Measurements from ENCODE around the gene RREB1.

Gene RREB1

DNA sequence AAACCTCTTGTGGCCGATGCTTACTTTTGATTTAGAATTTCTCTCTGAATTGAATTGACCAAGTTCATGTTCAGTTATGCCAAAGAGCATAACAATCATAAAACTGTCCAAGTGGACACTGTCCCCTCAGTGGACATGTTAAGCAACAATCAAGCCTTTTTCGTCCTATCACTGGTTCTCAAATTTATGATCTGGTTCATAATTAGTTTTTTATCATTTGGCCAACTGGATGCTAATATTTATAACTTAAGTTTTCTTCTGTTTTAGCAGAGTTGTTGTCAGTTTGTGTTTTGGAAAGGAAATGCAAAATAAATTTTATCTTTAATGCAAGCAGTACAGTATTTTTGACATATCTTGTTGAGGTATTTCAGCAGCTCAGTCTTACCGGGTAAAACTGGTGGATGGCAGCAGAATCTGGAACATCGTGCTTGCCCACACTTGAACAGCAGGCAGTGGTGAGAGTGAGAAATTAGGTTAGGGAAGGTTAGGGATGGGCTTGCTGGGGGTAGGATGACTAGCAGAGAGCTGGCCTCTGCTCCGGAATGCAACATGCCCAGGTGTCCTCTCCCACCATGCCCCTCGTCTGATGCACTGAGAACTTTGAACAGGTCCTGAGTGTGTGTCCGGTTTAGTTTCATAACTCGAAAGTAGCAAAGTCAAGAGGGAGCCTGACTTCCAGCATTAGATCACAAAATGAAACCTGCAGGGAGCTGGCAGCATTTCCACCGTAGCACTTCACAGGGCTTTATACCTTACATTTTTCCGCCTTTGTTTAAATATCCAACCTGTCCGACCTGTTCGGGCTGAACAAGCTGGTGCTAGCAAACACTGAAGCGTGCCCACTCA lies 93.1 kb downstream of the RREB1 start:
- H3K27ac ChIP-seq (ENCODE audit: insufficient read depth, low read depth, low read length, poor library complexity, severe bottlenecking), result no peak overlapping the region
- H3K36me3 ChIP-seq (ENCODE audit: control insufficient read depth, insufficient read depth, low read length), result no peaks in the 10 kb centered on the region
- 92 to 96% methylated on average over 12 of the region's 13 CpGs for WGBS, 2 experiments

DNA sequence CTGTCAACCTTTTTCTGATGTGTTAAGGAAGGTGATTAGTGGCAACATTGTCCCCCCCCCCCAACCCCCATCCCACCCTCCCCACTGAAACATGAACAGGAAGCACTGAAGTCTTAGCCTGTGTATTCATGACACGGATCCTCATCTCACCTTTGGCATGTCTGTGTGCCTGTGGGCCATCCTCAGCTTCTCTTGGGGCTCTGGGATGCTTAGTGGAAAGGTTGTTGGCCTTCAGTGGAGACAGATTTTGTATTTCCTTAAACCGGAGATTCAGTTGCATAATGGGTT lies 93.6 kb downstream of the RREB1 start:
- no peak overlapping the region for H3K27ac ChIP-seq (ENCODE audit: insufficient read depth, low read depth, low read length, poor library complexity, severe bottlenecking)
- 95 to 96% methylated on average over 2 of the region's 2 CpGs for WGBS, 2 experiments
- H3K4me1 ChIP-seq (ENCODE audit: control insufficient read depth, insufficient read depth, low read length), result no peaks in the 10 kb centered on the region
- no peak overlapping the region for H3K4me3 ChIP-seq (ENCODE audit: insufficient read depth, low read depth, low read length)
- no peaks in the 10 kb centered on the region for H3K9me3 ChIP-seq (ENCODE audit: control insufficient read depth, low read length)
- no peaks in the 10 kb centered on the region for H3K36me3 ChIP-seq (ENCODE audit: control insufficient read depth, insufficient read depth, low read length)
- H3K27me3 ChIP-seq (ENCODE audit: control insufficient read depth, insufficient read depth, low read length, poor library complexity, severe bottlenecking), result no peaks in the 10 kb centered on the region

More for the DNA sequence above, 93.1 kb downstream of the RREB1 start:
- no peaks in the 10 kb centered on the region for H3K27me3 ChIP-seq (ENCODE audit: control insufficient read depth, insufficient read depth, low read length, poor library complexity, severe bottlenecking)
- H3K4me3 ChIP-seq (ENCODE audit: insufficient read depth, low read depth, low read length), result no peak overlapping the region
- H3K4me1 ChIP-seq (ENCODE audit: control insufficient read depth, insufficient read depth, low read length), result peaks cover under 1% of the 10 kb centered on the region
- H3K9me3 ChIP-seq (ENCODE audit: control insufficient read depth, low read length), result no peaks in the 10 kb centered on the region

DNA sequence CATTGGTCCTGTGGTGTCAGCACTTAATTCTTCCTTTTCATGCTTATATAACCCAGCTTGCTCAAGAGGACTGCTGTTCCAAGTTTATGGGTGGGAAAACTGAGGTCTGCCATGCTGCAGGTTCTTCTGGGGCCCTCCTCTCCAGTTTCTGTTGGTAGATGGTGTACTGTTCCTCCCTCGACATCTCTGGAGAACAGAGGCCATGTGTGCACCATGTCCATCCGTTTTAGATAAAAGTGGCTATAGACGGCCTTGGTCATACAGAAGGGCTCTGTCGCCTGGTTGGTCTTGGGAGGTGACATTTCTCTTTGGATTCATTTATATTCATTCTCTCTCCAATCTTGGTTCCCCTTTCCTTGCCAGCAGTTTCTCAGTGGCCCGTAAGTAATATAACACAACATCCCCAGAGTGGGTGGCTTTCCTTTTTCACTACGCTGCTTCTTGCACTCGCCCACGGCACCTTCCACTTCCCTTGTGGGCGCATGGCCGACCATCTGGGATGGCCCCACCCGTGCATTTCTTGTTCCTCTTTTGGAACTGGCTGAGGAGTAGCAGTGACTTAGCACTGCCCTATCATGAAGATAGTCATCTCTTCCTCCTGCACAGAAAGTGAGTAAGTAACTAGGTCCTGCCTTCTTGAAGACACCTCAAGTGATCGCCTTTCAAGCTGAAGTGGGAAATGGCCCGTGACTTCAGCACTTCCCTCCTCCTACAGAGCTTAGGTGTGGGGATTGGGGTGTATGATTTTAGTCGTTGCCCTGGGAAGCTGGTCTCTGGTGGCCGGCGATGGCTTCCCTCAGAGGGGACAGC lies 94.2 kb downstream of the RREB1 start:
- Histone ChIP-seq H3K36me3 (ENCODE audit: control insufficient read depth, insufficient read depth, low read length) (no peaks in the 10 kb centered on the region), H3K4me1 (ENCODE audit: control insufficient read depth, insufficient read depth, low read length) (no peaks in the 10 kb centered on the region), H3K27me3 (ENCODE audit: control insufficient read depth, insufficient read depth, low read length, poor library complexity, severe bottlenecking) (no peaks in the 10 kb centered on the region), H3K27ac (ENCODE audit: insufficient read depth, low read depth, low read length, poor library complexity, severe bottlenecking) (no peak overlapping the region), H3K9me3 (ENCODE audit: control insufficient read depth, low read length) (no peaks in the 10 kb centered on the region), H3K4me3 (ENCODE audit: insufficient read depth, low read depth, low read length) (no peak overlapping the region)
- WGBS, 2 experiments, result 94 to 96% methylated on average over 16 of the region's 16 CpGs

DNA sequence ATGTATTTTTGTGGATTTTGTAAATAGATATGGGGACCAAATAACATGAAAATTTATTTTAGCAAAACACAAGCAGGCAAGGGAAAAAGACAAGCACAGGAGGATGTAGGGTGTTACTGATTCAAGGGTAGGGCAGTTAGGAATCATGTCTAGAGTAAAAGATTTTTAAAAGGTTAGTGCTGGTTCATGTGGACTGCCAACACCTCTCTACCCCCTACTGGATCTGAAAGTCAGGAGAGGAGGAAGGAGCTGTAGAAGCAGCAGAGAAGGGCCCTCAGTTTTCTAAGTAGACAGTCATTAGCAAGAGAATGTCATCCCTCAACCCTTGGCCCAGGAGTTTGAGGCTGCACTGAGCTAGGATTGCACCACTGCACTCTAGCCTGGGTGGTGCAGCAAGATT lies 95.2 kb downstream of the RREB1 start:
- H3K4me3 ChIP-seq (ENCODE audit: insufficient read depth, low read depth, low read length), result no peak overlapping the region
- no peaks in the 10 kb centered on the region for H3K4me1 ChIP-seq (ENCODE audit: control insufficient read depth, insufficient read depth, low read length)
- no peaks in the 10 kb centered on the region for H3K36me3 ChIP-seq (ENCODE audit: control insufficient read depth, insufficient read depth, low read length)
- no peaks in the 10 kb centered on the region for H3K27me3 ChIP-seq (ENCODE audit: control insufficient read depth, insufficient read depth, low read length, poor library complexity, severe bottlenecking)
- H3K9me3 ChIP-seq (ENCODE audit: control insufficient read depth, low read length), result no peaks in the 10 kb centered on the region
- no peak overlapping the region for H3K27ac ChIP-seq (ENCODE audit: insufficient read depth, low read depth, low read length, poor library complexity, severe bottlenecking)

DNA sequence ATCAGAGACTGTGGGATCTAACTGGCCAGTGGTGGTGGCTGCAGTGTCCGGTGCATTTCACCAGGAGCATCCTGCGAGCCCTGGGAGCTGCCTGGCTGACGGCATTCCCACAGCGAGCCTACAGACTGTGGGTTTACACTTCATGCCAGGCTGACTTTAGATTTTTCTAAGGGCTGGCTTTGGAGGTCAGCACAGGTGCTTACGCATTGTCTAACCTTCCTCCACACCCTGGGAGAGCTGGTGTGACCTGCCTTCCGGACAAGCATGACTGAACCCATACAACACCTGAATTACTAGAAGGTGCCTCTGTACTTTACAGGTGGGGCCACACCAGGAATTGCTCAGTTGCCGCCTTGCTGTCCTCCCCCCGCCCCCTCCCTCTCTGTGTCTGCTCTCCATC lies 96.2 kb downstream of the RREB1 start:
- H3K36me3 ChIP-seq (ENCODE audit: control insufficient read depth, insufficient read depth, low read length), result no peaks in the 10 kb centered on the region
- no peaks in the 10 kb centered on the region for H3K9me3 ChIP-seq (ENCODE audit: control insufficient read depth, low read length)
- 93% methylated on average over 8 of the region's 8 CpGs for WGBS, 2 experiments
- no peaks in the 10 kb centered on the region for H3K4me1 ChIP-seq (ENCODE audit: control insufficient read depth, insufficient read depth, low read length)
- H3K27ac ChIP-seq (ENCODE audit: insufficient read depth, low read depth, low read length, poor library complexity, severe bottlenecking), result no peak overlapping the region
- H3K27me3 ChIP-seq (ENCODE audit: control insufficient read depth, insufficient read depth, low read length, poor library complexity, severe bottlenecking), result no peaks in the 10 kb centered on the region
- H3K4me3 ChIP-seq (ENCODE audit: insufficient read depth, low read depth, low read length), result no peak overlapping the region

DNA sequence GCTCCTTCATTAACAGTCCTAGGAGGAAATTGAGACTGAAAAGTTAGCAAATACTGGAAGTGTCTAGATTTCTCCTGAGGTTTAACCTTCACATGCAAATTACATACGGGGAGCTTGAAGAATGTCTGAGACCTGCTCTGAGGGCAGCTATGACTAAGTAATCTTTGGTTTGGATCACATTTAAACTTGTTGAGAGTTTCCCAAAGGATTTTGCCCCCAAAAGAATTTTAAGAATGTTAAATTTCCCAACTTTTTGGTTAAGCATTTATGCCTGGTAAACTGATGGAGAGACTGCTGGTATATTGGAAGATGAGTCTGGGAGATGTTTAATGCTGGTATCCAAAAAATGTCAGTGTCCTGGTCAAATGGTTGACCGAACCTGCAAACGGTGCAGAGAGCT lies 97.0 kb downstream of the RREB1 start:
- H3K4me1 ChIP-seq (ENCODE audit: control insufficient read depth, insufficient read depth, low read length), result no peaks in the 10 kb centered on the region
- no peak overlapping the region for H3K4me3 ChIP-seq (ENCODE audit: insufficient read depth, low read depth, low read length)
- no peak overlapping the region for H3K27ac ChIP-seq (ENCODE audit: insufficient read depth, low read depth, low read length, poor library complexity, severe bottlenecking)
- 92 to 95% methylated on average over 3 of the region's 3 CpGs for WGBS, 2 experiments
- H3K27me3 ChIP-seq (ENCODE audit: control insufficient read depth, insufficient read depth, low read length, poor library complexity, severe bottlenecking), result no peaks in the 10 kb centered on the region
- H3K36me3 ChIP-seq (ENCODE audit: control insufficient read depth, insufficient read depth, low read length), result no peaks in the 10 kb centered on the region
- H3K9me3 ChIP-seq (ENCODE audit: control insufficient read depth, low read length), result no peaks in the 10 kb centered on the region

DNA sequence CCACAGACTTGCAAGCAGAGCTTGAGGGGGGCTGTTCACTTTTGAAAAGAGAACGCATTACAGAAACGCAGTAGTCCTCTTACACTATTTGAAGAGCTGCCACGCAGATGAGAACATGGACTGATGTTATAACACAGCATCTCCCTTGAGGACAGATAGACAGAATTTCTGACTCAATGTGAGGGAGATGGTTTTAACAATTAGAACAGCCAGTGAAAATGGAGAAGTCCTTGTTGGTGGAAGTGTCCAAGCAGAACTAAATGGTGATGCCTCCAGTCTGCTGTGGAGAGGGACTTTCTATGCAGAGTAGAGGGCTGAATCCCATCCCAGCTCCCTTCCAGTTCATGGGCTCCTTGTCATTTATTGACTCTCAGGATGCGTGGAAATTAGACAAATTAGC lies 100.0 kb downstream of the RREB1 start:
- Histone ChIP-seq H3K27me3 (ENCODE audit: control insufficient read depth, insufficient read depth, low read length, poor library complexity, severe bottlenecking) (no peaks in the 10 kb centered on the region), H3K27ac (ENCODE audit: insufficient read depth, low read depth, low read length, poor library complexity, severe bottlenecking) (no peak overlapping the region), H3K9me3 (ENCODE audit: control insufficient read depth, low read length) (no peaks in the 10 kb centered on the region), H3K4me1 (ENCODE audit: control insufficient read depth, insufficient read depth, low read length) (no peaks in the 10 kb centered on the region), H3K4me3 (ENCODE audit: insufficient read depth, low read depth, low read length) (no peak overlapping the region), H3K36me3 (ENCODE audit: control insufficient read depth, insufficient read depth, low read length) (no peaks in the 10 kb centered on the region)
- 82 to 83% methylated on average over 4 of the region's 4 CpGs for WGBS, 2 experiments

DNA sequence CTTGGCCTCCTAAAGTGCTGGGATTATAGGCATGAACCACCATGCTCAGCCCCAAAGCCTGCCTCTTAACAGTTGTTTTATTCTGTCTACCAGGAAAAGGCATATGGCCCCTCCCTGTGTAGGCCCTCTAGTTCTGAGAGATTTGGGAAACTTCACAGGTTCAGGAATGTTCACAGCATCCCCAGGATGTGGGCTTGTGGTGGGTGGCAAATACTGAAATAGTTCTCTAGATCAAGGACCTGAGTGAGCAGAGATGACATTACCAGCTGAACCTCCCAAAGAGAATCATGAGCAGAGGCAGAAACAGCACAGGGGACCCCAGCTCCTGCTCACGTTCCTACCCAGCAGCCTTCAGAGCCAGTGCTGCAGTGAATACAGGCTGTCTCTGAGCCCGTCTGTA lies 105.7 kb downstream of the RREB1 start:
- no peak overlapping the region for H3K27ac ChIP-seq (ENCODE audit: insufficient read depth, low read depth, low read length, poor library complexity, severe bottlenecking)
- no peak overlapping the region for H3K4me3 ChIP-seq (ENCODE audit: insufficient read depth, low read depth, low read length)
- H3K27me3 ChIP-seq (ENCODE audit: control insufficient read depth, insufficient read depth, low read length, poor library complexity, severe bottlenecking), result no peaks in the 10 kb centered on the region
- WGBS, 2 experiments, result 89 to 100% methylated on average over 2 of the region's 2 CpGs
- no peaks in the 10 kb centered on the region for H3K9me3 ChIP-seq (ENCODE audit: control insufficient read depth, low read length)
- no peaks in the 10 kb centered on the region for H3K36me3 ChIP-seq (ENCODE audit: control insufficient read depth, insufficient read depth, low read length)
- H3K4me1 ChIP-seq (ENCODE audit: control insufficient read depth, insufficient read depth, low read length), result peaks cover 18% of the 10 kb centered on the region

DNA sequence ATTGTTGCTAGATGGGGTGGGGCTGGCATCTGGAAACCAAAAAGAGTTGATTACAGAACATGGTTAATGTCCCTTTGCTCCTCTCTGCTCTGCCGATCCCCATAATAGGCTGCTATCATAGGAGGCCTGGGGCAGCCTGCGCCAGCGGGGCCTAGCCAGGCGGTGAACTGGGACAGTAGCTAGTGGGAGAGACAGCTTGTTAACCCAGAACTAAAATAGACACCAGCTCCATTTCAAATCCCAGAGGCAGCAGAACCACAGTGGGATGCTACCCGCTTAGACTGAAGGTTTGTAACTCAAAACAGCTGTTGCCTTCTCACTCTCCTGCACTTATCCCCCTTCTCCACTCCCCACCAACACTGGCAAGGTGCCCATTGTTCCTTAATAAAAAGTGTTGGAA lies 106.7 kb downstream of the RREB1 start:
- Histone ChIP-seq H3K9me3 (ENCODE audit: control insufficient read depth, low read length) (no peaks in the 10 kb centered on the region), H3K4me3 (ENCODE audit: insufficient read depth, low read depth, low read length) (no peak overlapping the region), H3K27me3 (ENCODE audit: control insufficient read depth, insufficient read depth, low read length, poor library complexity, severe bottlenecking) (no peaks in the 10 kb centered on the region), H3K27ac (ENCODE audit: insufficient read depth, low read depth, low read length, poor library complexity, severe bottlenecking) (no peak overlapping the region), H3K36me3 (ENCODE audit: control insufficient read depth, insufficient read depth, low read length) (no peaks in the 10 kb centered on the region), H3K4me1 (ENCODE audit: control insufficient read depth, insufficient read depth, low read length) (peaks cover 18% of the 10 kb centered on the region)
- WGBS, 2 experiments, result 88 to 93% methylated on average over 5 of the region's 5 CpGs

DNA sequence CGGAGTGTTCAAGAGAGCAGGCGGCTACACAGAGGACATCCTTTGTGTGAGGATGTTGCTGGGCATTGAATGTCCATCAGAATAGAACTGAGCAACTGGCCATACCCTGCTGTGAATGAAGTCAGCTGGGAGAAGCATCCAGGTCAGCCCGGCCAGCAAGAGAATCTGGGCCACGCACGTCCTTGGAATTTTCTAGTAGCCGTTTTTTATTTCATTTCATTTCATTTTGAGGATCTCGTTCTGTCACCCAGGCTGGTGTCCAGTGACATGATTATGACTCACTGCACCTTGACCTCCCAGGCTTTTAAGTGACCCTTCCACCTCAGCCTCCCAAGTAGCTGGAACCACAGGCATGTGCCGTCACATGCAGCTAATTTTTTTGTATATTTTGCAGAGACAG lies 107.4 kb downstream of the RREB1 start:
- 81 to 87% methylated on average over 8 of the region's 8 CpGs for WGBS, 2 experiments
- no peaks in the 10 kb centered on the region for H3K9me3 ChIP-seq (ENCODE audit: control insufficient read depth, low read length)
- no peaks in the 10 kb centered on the region for H3K36me3 ChIP-seq (ENCODE audit: control insufficient read depth, insufficient read depth, low read length)
- peaks cover 18% of the 10 kb centered on the region for H3K4me1 ChIP-seq (ENCODE audit: control insufficient read depth, insufficient read depth, low read length)
- no peak overlapping the region for H3K27ac ChIP-seq (ENCODE audit: insufficient read depth, low read depth, low read length, poor library complexity, severe bottlenecking)
- H3K27me3 ChIP-seq (ENCODE audit: control insufficient read depth, insufficient read depth, low read length, poor library complexity, severe bottlenecking), result no peaks in the 10 kb centered on the region
- no peak overlapping the region for H3K4me3 ChIP-seq (ENCODE audit: insufficient read depth, low read depth, low read length)

Data from ectodermal cell (in vitro differentiated cells).